K562 (cell line): ENCODE measurements around the gene INPP5E. TPM values are rescaled to one million over a fixed set of nuclear protein-coding genes. Genes with fewer than 3 reads are reported as not detected.

Source experiments
- ATAC-seq: fragments of 200-7000 bp; cut with Tn5 transposase; 3 replicates; pipeline ENCODE4 v1.9.1; 2020; ENCODE audit warnings: moderate library complexity
- BruUV-seq: library from RNA; stranded (reverse); fragments of 400-500 nt; replicated peaks from 2 replicates; lab custom pipeline; 2021; lab: Mats Ljungman, UMichigan
- CTCF ChIA-PET: fragments of 300-600 bp; formaldehyde crosslinking; extraction: SDS; loops from one replicate; lab custom pipeline; 2021; ENCODE audit warnings: low intra/inter-chr PET ratio; lab: Yijun Ruan, JAX
- POLR2A ChIA-PET: fragments of 300-600, 350-650 bp; sonication (Branson Sonifier 250); formaldehyde crosslinking; extraction: SDS; loops from one replicate; lab custom pipeline; 2021; ENCODE audit warnings: antibody characterized with exemption, inconsistent platforms; lab: Yijun Ruan, JAX
- DNase-seq, 4 experiments: peaks; one replicate each; pipeline versions ENCODE4 v3.0.0 to v3.0.0-alpha.2; 2011 to 2018; ENCODE audit warnings: low spot score in 3 of 4, mixed read lengths in 3 of 4; ENCODE audit errors: extremely low read depth in 1 of 4
- FAIRE-seq: peaks from 2 replicates; lab custom pipeline; 2011; peaks lifted over from hg19 to GRCh38; lab: Jason Lieb, UNC
- H2AFZ ChIP-seq: 2 replicates; pipeline ENCODE4 v1.6.0; 2011; ENCODE audit warnings: low read depth, low read length, control low read depth, inconsistent platforms
- H3K27ac ChIP-seq: fragments of 200-600 bp; 3 replicates; pipeline ENCODE4 v1.8.0; 2011; ENCODE audit warnings: low read depth, mild to moderate bottlenecking, control low read depth, inconsistent platforms, low read length, moderate library complexity, mixed read lengths; ENCODE audit errors: extremely low read depth
- H3K27me3 ChIP-seq, 2 experiments: fragments of 300-600 bp in 1 of 2; 2 replicates in 1 of 2; 3 replicates in 1 of 2; pipeline versions ENCODE4 v1.6.0 to v1.8.0; 2011; ENCODE audit warnings: inconsistent platforms in 2 of 2, low read length in 2 of 2, mild to moderate bottlenecking in 1 of 2, mixed read lengths in 1 of 2, moderate library complexity in 1 of 2; ENCODE audit not compliant: control insufficient read depth in 2 of 2, insufficient read depth in 2 of 2
- H3K36me3 ChIP-seq: fragments of 300-600 bp; 3 replicates; pipeline ENCODE4 v1.8.0; 2011; ENCODE audit warnings: mild to moderate bottlenecking, low read length, inconsistent platforms; ENCODE audit not compliant: control insufficient read depth, insufficient read depth
- H3K4me1 ChIP-seq, 2 experiments: fragments of 200-600 bp in 1 of 2; replicated peaks in 1 of 2; 2 replicates in 1 of 2; 3 replicates in 1 of 2; pipeline versions ENCODE4 v1.5.1 to v1.8.0; 2011; ENCODE audit warnings: inconsistent platforms in 2 of 2, low read length in 2 of 2, mild to moderate bottlenecking in 1 of 2, mixed read lengths in 1 of 2, moderate library complexity in 1 of 2; ENCODE audit not compliant: control insufficient read depth in 2 of 2, insufficient read depth in 2 of 2
- H3K4me2 ChIP-seq: 2 replicates; pipeline ENCODE4 v1.6.1; 2011; ENCODE audit warnings: low read length, control low read depth, inconsistent platforms, mixed read lengths; ENCODE audit not compliant: insufficient read depth
- H3K4me3 ChIP-seq: fragments of 200-600 bp; sonication (generic), shearing (Covaris generic); 2 replicates; pipeline ENCODE4 v1.5.1; 2016; ENCODE audit warnings: control low read depth, inconsistent platforms
- H3K79me2 ChIP-seq: fragments of 200-600 bp; 3 replicates; pipeline ENCODE4 v1.8.0; 2011; ENCODE audit warnings: low read length, inconsistent platforms; ENCODE audit not compliant: control insufficient read depth, insufficient read depth
- H3K9ac ChIP-seq, 2 experiments: 2 replicates each; pipeline versions ENCODE4 v1.6.0 to v1.6.1; 2011; ENCODE audit warnings: low read depth in 2 of 2, low read length in 2 of 2, control low read depth in 1 of 2, inconsistent platforms in 1 of 2, mild to moderate bottlenecking in 1 of 2, mixed read lengths in 1 of 2; ENCODE audit not compliant: insufficient read depth in 1 of 2
- H3K9me1 ChIP-seq: one replicate; pipeline ENCODE4 v1.6.0; 2011; ENCODE audit warnings: inconsistent platforms, mild to moderate bottlenecking, low read length, moderate library complexity; ENCODE audit not compliant: control insufficient read depth, insufficient read depth
- H3K9me3 ChIP-seq: replicated peaks from 2 replicates; pipeline ENCODE4 v1.5.1; 2011; ENCODE audit warnings: low read depth, low read length, inconsistent platforms; ENCODE audit not compliant: control insufficient read depth, insufficient read depth
- H4K20me1 ChIP-seq: replicated peaks from 2 replicates; pipeline ENCODE4 v1.6.1; 2011; ENCODE audit warnings: low read length, inconsistent platforms, mixed read lengths; ENCODE audit not compliant: control insufficient read depth, insufficient read depth
- ELF4 ChIP-seq: fragments of 450-650 bp; formaldehyde crosslinking; IDR thresholded peaks from 2 replicates; pipeline ENCODE4 v1.4.0; 2022; ENCODE audit warnings: missing genetic modification characterization
- IRF9 ChIP-seq: fragments of 450-650 bp; IDR thresholded peaks from 2 replicates; pipeline ENCODE4 v1.6.1; 2016; ENCODE audit warnings: missing biosample characterization, missing genetic modification characterization
- MYBL2 ChIP-seq, 2 experiments: fragments of 450-650 bp in 1 of 2; sonication (generic) in 1 of 2; formaldehyde crosslinking in 1 of 2; IDR thresholded peaks; 2 replicates each; pipeline versions ENCODE4 v1.6.1 to v1.8.1; 2017 to 2022; ENCODE audit warnings: borderline replicate concordance in 1 of 2, inconsistent platforms in 1 of 2, low read depth in 1 of 2, mild to moderate bottlenecking in 1 of 2, missing genetic modification reagents in 1 of 2, moderate library complexity in 1 of 2
- POLR2B ChIP-seq: fragments of 450-650 bp; IDR thresholded peaks from 2 replicates; pipeline ENCODE4 v1.6.1; 2018; ENCODE audit warnings: low read depth; ENCODE audit not compliant: partially characterized antibody
- POLR2G ChIP-seq: fragments of 200-400 bp; formaldehyde crosslinking; IDR thresholded peaks from 2 replicates; pipeline ENCODE4 v1.6.1; 2017; ENCODE audit warnings: low read depth, mild to moderate bottlenecking, antibody characterized with exemption, low read length, moderate library complexity
- PRPF4 ChIP-seq: fragments of 200-400 bp; formaldehyde crosslinking; IDR thresholded peaks from one replicate; pipeline ENCODE4 v1.6.1; 2017; ENCODE audit warnings: low read length, low read depth, mild to moderate bottlenecking; ENCODE audit not compliant: insufficient read depth, poor library complexity, severe bottlenecking
- VEZF1 ChIP-seq: fragments of 200-800 bp; sonication (Bioruptor generic); IDR thresholded peaks from 2 replicates; pipeline ENCODE4 v1.6.1; 2017; ENCODE audit warnings: missing genetic modification characterization, missing compliant biosample characterization
- WGBS: fragments of 100-300 bp; shearing (Covaris generic); methylation state at CpG from one replicate; pipeline ENCODE4 v1.1.6; 2016; ENCODE audit warnings: low coverage, mixed read lengths; ENCODE audit not compliant: insufficient coverage; ENCODE audit errors: missing lambda C conversion rate; 5-methylcytosine and 5-hydroxymethylcytosine counted together
- in situ Hi-C: fragments of 300-500 bp; cut with MboI; formaldehyde crosslinking; loops from 4 replicates; pipeline ENCODE4 v1.15.0; 2018; ENCODE audit warnings: inconsistent platforms, mixed read lengths
- intact Hi-C: fragments of 100-400 bp; cut with micrococcal nuclease; formaldehyde crosslinking; loops from 2 replicates; pipeline ENCODE4 v1.14.2; 2022
- polyA plus RNA-seq, 8 experiments: library from polyadenylated mRNA; depleted of rRNA in 4 of 8; stranded (reverse) in 5 of 8; unstranded in 3 of 8; fragments of >200 nt; fragmentation: Nextera tagmentation in 2 of 8; fragmentation: Illumina TruSeq in 1 of 8; extraction: Ambion mirVana in 2 of 8; extraction: Trizol in 1 of 8; gene quantifications; 2 replicates each; pipeline versions ENCODE4 v1.2.1 to v1.2.3, GENCODE V29; 2011 to 2014; ENCODE audit warnings: inconsistent platforms in 1 of 8, missing spikeins in 1 of 8
- total RNA-seq, 7 experiments: library from RNA; depleted of rRNA in 6 of 7; stranded (reverse); fragments of >200 nt in 6 of 7; fragmentation: Illumina TruSeq in 2 of 7; extraction: Trizol in 2 of 7; gene quantifications; 2 replicates each; pipeline versions ENCODE4 v1.2.1 to v1.2.3, GENCODE V29; 2011 to 2021; ENCODE audit warnings: low replicate concordance in 1 of 7

INPP5E gene
- total and polyA plus RNA-seq, 9 of the 15 experiments (the other 6 are each of a cell fraction or from before 2014, with no cell fraction given): 0.38 to 17.4 (median 4.9) TPM

- peaks cover 75% of the 10 kb centered on the region for H3K36me3 ChIP-seq
- H3K4me2 ChIP-seq: peak within 1 kb of the TSS; percentile 92
- ChIA-PET CTCF (interaction anchor here (0.7 kb wide), 1 partner anchor 63 kb away, joined by 3 read pairs; no protein-coding TSS in a partner anchor), POLR2A (interaction anchor here (0.6 to 2.7 kb wide), 8 partner anchors 9 to 65 kb away, joined by 3 to 9 read pairs (median 6); partner anchors contain the start of gene INPP5E)
- H3K4me3 ChIP-seq: peak within 1 kb of the TSS; percentile 82
- no TSS peak for BruUV-seq
- FAIRE-seq (peak; percentile 92), ATAC-seq (peak; percentile 89), DNase-seq (peak; percentile 94 to 97 (median 94))
- H3K79me2 ChIP-seq: peaks cover 72% of the 10 kb centered on the region
- no peaks in the 10 kb centered on the region for H3K9me3 ChIP-seq
- under 1% methylated on average over 48 of the region's 83 CpGs for WGBS
- H4K20me1 ChIP-seq: no peaks in the 10 kb centered on the region; the same call in none of the 2 replicates
- no peaks in the 10 kb centered on the region for H3K27me3 ChIP-seq
- H3K27ac ChIP-seq: peak within 1 kb of the TSS; percentile 94
- H3K9ac ChIP-seq: peak within 1 kb of the TSS; percentile 97 to 99
- peaks cover 16 to 34% of the 10 kb centered on the region in 2 experiments; a peak in 4 of 5 replicates for H3K4me1 ChIP-seq
- intact Hi-C loops: no loop called here
- peak within 1 kb of the TSS; percentile 79 for H2AFZ ChIP-seq
- in situ Hi-C loops: no loop called here
- no peaks in the 10 kb centered on the region for H3K9me1 ChIP-seq
- TF ChIP-seq ELF4 (peak; percentile 71; the same call in 1 of the 2 replicates), PRPF4 (no peak), POLR2B (peak; percentile 93), IRF9 (tag) (no peak), MYBL2 (IDR thresholded peaks at IDR 0.05; ENCODE audit: low read depth) (no peak), MYBL2 (CRISPR knock-in tag; IDR thresholded peaks at IDR 0.05; ENCODE audit: borderline replicate concordance) (no peak), POLR2G (peak; percentile 91), VEZF1 (CRISPR knock-in tag) (peak; percentile 89)
Observed at GRCh38 chr9:136410500-136411287, 29.0 kb downstream of the INPP5E start, which contains the start of the genes ENTR1 and PMPCA. Gene ENTR1 (minus strand): TSS chr9:136410614. CDS start chr9:136410397, 217 bp downstream. Gene PMPCA (plus strand): TSS chr9:136410658. CDS start chr9:136410669, 11 bp downstream.
